ENCODE results near the gene SORL1. TPM values are rescaled to one million over a fixed set of nuclear protein-coding genes. Genes with fewer than 3 reads are reported as not detected.

The SORL1 gene
- total and polyA plus RNA-seq, 9 of the 15 experiments (the other 6 are each of a cell fraction or from before 2014, with no cell fraction given) = 0.01 to 0.66 TPM; not detected in 7

GRCh38 chr11:121412711-121413415 is 39.3 kb upstream of the SORL1 start:
- no peaks in the 10 kb centered on the region for H3K9me3 ChIP-seq (replicated peaks; ENCODE audit: control insufficient read depth, insufficient read depth, low read depth, low read length)
- no TSS peak for BruUV-seq (replicated peaks)
- no peak for FAIRE-seq
- no peaks in the 10 kb centered on the region for H3K9me1 ChIP-seq (ENCODE audit: control insufficient read depth, insufficient read depth, low read length)
- DNase-seq (ENCODE audit: extremely low read depth in 1 of 4, low spot score in 3 of 4) = no peak
- H3K4me2 ChIP-seq (ENCODE audit: insufficient read depth, low read length) = no peak overlapping the region
- H3K36me3 ChIP-seq (ENCODE audit: control insufficient read depth, insufficient read depth, low read length) = no peaks in the 10 kb centered on the region
- intact Hi-C loops (cut with micrococcal nuclease) = no loop called here
- no peaks in the 10 kb centered on the region for H3K79me2 ChIP-seq (ENCODE audit: control insufficient read depth, insufficient read depth, low read length)
- H4K20me1 ChIP-seq (replicated peaks; ENCODE audit: control insufficient read depth, insufficient read depth, low read length) = no peaks in the 10 kb centered on the region
- ATAC-seq = no peak
- WGBS (ENCODE audit: insufficient coverage, low coverage, missing lambda C conversion rate) = 5% methylated on average over 4 of the region's 4 CpGs
- H3K4me1 ChIP-seq (replicated peaks in 1 of 2; ENCODE audit: control insufficient read depth in 2 of 2, insufficient read depth in 2 of 2, low read length in 2 of 2) = no peaks in the 10 kb centered on the region; a peak in 1 of 5 replicates
- no peak overlapping the region for H2AFZ ChIP-seq (ENCODE audit: low read depth, low read length)
- in situ Hi-C loops (cut with MboI) = no loop called here
- peaks cover 0 to 3% of the 10 kb centered on the region in 2 experiments; a peak in 1 of 5 replicates for H3K27me3 ChIP-seq (ENCODE audit: control insufficient read depth in 2 of 2, insufficient read depth in 2 of 2, low read length in 2 of 2)
- POLR2A ChIA-PET = no interaction called here
- H3K9ac ChIP-seq (ENCODE audit: insufficient read depth in 1 of 2, low read depth in 2 of 2, low read length in 2 of 2) = no peak overlapping the region
- no peak overlapping the region for H3K27ac ChIP-seq (ENCODE audit: extremely low read depth, low read depth, low read length)
- no peak overlapping the region for H3K4me3 ChIP-seq
- CTCF ChIA-PET (ENCODE audit: low intra/inter-chr PET ratio) = no interaction called here
- TF ChIP-seq NCOR1 (IDR thresholded peaks at IDR 0.05) (no peak), MBD1 (CRISPR knock-in tag; IDR thresholded peaks at IDR 0.05) (no peak), HMG20B (CRISPR knock-in tag; IDR thresholded peaks at IDR 0.05) (no peak), NFE2 (IDR thresholded peaks at IDR 0.05; ENCODE audit: low read depth) (no peak), RBM22 (IDR thresholded peaks at IDR 0.05; ENCODE audit: low read depth, low read length, poor library complexity, severe bottlenecking) (no peak), SP1 (CRISPR knock-in tag; IDR thresholded peaks at IDR 0.05) (no peak), ZC3H4 (CRISPR knock-in tag; IDR thresholded peaks at IDR 0.05; ENCODE audit: borderline replicate concordance) (no peak), HEY1 (CRISPR knock-in tag; IDR thresholded peaks at IDR 0.05; ENCODE audit: borderline replicate concordance) (no peak), RBFOX2 (IDR thresholded peaks at IDR 0.05; ENCODE audit: low read depth, low read length) (no peak), ZEB2 (IDR thresholded peaks at IDR 0.05) (no peak), ZNF316 (IDR thresholded peaks at IDR 0.05) (no peak), CGGBP1 (CRISPR knock-in tag; IDR thresholded peaks at IDR 0.05) (no peak), HDAC8 (tag; IDR thresholded peaks at IDR 0.05) (no peak), ZFX (CRISPR knock-in tag; IDR thresholded peaks at IDR 0.05) (no peak), HNRNPLL (IDR thresholded peaks at IDR 0.05; ENCODE audit: low read depth, low read length, poor library complexity, severe bottlenecking) (no peak), MEF2A (IDR thresholded peaks at IDR 0.05; ENCODE audit: control insufficient read depth, low read depth, low read length) (no peak), RREB1 (CRISPR knock-in tag; IDR thresholded peaks at IDR 0.05) (no peak)
